K562 (cell line): ENCODE measurements around the gene CARD11. TPM values are rescaled to one million over a fixed set of nuclear protein-coding genes. Genes with fewer than 3 reads are reported as not detected.

Experiments used
- ARNT ChIP-seq, 2 experiments: fragments of 450-650 bp; IDR thresholded peaks; 2 replicates each; pipeline ENCODE4 v1.6.1; 2016; ENCODE audit warnings: mild to moderate bottlenecking in 1 of 2
- CTCF ChIP-seq, 3 experiments: IDR thresholded peaks in 2 of 3; conservative IDR thresholded peaks in 1 of 3; 2 replicates each; pipeline ENCODE4 v1.5.1; 2011 to 2012; ENCODE audit warnings: low read length in 3 of 3, mild to moderate bottlenecking in 3 of 3, control low read depth in 2 of 3, improper control_type of control experiment in 1 of 3, inconsistent platforms in 1 of 3, low read depth in 1 of 3, mixed read lengths in 1 of 3, moderate library complexity in 1 of 3; ENCODE audit not compliant: insufficient read depth in 2 of 3
- KDM4B ChIP-seq, 2 experiments: fragments of 450-650 bp in 1 of 2; sonication (generic) in 1 of 2; IDR thresholded peaks; 2 replicates each; pipeline ENCODE4 v1.6.1; 2016 to 2017; ENCODE audit warnings: borderline replicate concordance in 2 of 2, antibody characterized with exemption in 1 of 2, low read depth in 1 of 2, mild to moderate bottlenecking in 1 of 2
- MAZ ChIP-seq, 2 experiments: fragments of 450-650 bp in 1 of 2; sonication (generic) in 1 of 2; formaldehyde crosslinking; IDR thresholded peaks in 1 of 2; conservative IDR thresholded peaks in 1 of 2; 2 replicates each; pipeline versions ENCODE4 v1.4.0 to v1.5.0; 2020; ENCODE audit warnings: mild to moderate bottlenecking in 1 of 2, missing genetic modification reagents in 1 of 2
- MYNN ChIP-seq, 2 experiments: sonication (generic); formaldehyde crosslinking in 1 of 2; IDR thresholded peaks; 2 replicates each; pipeline versions ENCODE4 v1.5.0 to v1.6.1; 2016 to 2020; ENCODE audit warnings: antibody characterized with exemption in 1 of 2, missing genetic modification reagents in 1 of 2
- REST ChIP-seq, 2 experiments: fragments of 450-650 bp; formaldehyde crosslinking in 1 of 2; IDR thresholded peaks; 2 replicates each; pipeline versions ENCODE4 v1.4.0 to v1.6.1; 2014 to 2020; ENCODE audit warnings: mild to moderate bottlenecking in 2 of 2, borderline replicate concordance in 1 of 2, low read depth in 1 of 2
- TAF7 ChIP-seq: fragments of 450-650 bp; IDR thresholded peaks from 2 replicates; pipeline ENCODE4 v1.6.1; 2016; ENCODE audit warnings: missing genetic modification characterization, missing compliant biosample characterization
- ZNF282 ChIP-seq: sonication (generic); formaldehyde crosslinking; IDR thresholded peaks from 2 replicates; pipeline ENCODE4 v1.8.1; 2023; ENCODE audit warnings: missing genetic modification reagents
- ZNF778 ChIP-seq: fragments of 450-650 bp; formaldehyde crosslinking; IDR thresholded peaks from 2 replicates; pipeline ENCODE4 v1.4.0; 2020; ENCODE audit warnings: mild to moderate bottlenecking, moderate library complexity
- polyA plus RNA-seq, 8 experiments: library from polyadenylated mRNA; depleted of rRNA in 4 of 8; stranded (reverse) in 5 of 8; unstranded in 3 of 8; fragments of >200 nt; fragmentation: Nextera tagmentation in 2 of 8; fragmentation: Illumina TruSeq in 1 of 8; extraction: Ambion mirVana in 2 of 8; extraction: Trizol in 1 of 8; gene quantifications; 2 replicates each; pipeline versions ENCODE4 v1.2.1 to v1.2.3, GENCODE V29; 2011 to 2014; ENCODE audit warnings: inconsistent platforms in 1 of 8, missing spikeins in 1 of 8
- total RNA-seq, 7 experiments: library from RNA; depleted of rRNA in 6 of 7; stranded (reverse); fragments of >200 nt in 6 of 7; fragmentation: Illumina TruSeq in 2 of 7; extraction: Trizol in 2 of 7; gene quantifications; 2 replicates each; pipeline versions ENCODE4 v1.2.1 to v1.2.3, GENCODE V29; 2011 to 2021; ENCODE audit warnings: low replicate concordance in 1 of 7
- TF ChIP-seq, protein P1 (sequence below): sonication (generic); formaldehyde crosslinking; IDR thresholded peaks from 2 replicates; pipeline ENCODE4 v1.8.0; 2023; ENCODE audit warnings: mild to moderate bottlenecking, missing genetic modification reagents

CARD11 gene
- total and polyA plus RNA-seq, 9 of the 15 experiments (the other 6 are each of a cell fraction or from before 2014, with no cell fraction given), result 0.07 to 12.8 (median 5.7) TPM

- TF ChIP-seq REST (IDR thresholded peaks at IDR 0.05; ENCODE audit: borderline replicate concordance) (no peak), REST (CRISPR knock-in tag; IDR thresholded peaks at IDR 0.05; ENCODE audit: low read depth) (peak; percentile 44; the same call in 1 of the 2 replicates), MYNN (IDR thresholded peaks at IDR 0.05) (no peak), MYNN (CRISPR knock-in tag; IDR thresholded peaks at IDR 0.05) (no peak), ZNF282 (no peak), KDM4B (IDR thresholded peaks at IDR 0.05; ENCODE audit: borderline replicate concordance in 2 of 2, low read depth in 1 of 2) (no peak), MAZ (CRISPR knock-in tag; conservative IDR thresholded peaks at IDR 0.05 in 1 of 2, IDR thresholded peaks at IDR 0.05 in 1 of 2) (peak in 1 of 2 experiments; percentile 34; a peak in 2 of 4 replicates), TAF7 (tag) (peak; percentile 24; the same call in 1 of the 2 replicates), CTCF (IDR thresholded peaks at IDR 0.05 in 2 of 3, conservative IDR thresholded peaks at IDR 0.05 in 1 of 3; ENCODE audit: insufficient read depth in 2 of 3, low read depth in 1 of 3, low read length in 3 of 3) (no peak), ZNF778 (CRISPR knock-in tag) (no peak), ARNT (IDR thresholded peaks at IDR 0.05) (no peak)
- TF ChIP-seq, protein P1, sequence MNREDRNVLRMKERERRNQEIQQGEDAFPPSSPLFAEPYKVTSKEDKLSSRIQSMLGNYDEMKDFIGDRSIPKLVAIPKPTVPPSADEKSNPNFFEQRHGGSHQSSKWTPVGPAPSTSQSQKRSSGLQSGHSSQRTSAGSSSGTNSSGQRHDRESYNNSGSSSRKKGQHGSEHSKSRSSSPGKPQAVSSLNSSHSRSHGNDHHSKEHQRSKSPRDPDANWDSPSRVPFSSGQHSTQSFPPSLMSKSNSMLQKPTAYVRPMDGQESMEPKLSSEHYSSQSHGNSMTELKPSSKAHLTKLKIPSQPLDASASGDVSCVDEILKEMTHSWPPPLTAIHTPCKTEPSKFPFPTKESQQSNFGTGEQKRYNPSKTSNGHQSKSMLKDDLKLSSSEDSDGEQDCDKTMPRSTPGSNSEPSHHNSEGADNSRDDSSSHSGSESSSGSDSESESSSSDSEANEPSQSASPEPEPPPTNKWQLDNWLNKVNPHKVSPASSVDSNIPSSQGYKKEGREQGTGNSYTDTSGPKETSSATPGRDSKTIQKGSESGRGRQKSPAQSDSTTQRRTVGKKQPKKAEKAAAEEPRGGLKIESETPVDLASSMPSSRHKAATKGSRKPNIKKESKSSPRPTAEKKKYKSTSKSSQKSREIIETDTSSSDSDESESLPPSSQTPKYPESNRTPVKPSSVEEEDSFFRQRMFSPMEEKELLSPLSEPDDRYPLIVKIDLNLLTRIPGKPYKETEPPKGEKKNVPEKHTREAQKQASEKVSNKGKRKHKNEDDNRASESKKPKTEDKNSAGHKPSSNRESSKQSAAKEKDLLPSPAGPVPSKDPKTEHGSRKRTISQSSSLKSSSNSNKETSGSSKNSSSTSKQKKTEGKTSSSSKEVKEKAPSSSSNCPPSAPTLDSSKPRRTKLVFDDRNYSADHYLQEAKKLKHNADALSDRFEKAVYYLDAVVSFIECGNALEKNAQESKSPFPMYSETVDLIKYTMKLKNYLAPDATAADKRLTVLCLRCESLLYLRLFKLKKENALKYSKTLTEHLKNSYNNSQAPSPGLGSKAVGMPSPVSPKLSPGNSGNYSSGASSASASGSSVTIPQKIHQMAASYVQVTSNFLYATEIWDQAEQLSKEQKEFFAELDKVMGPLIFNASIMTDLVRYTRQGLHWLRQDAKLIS (CRISPR knock-in tag), result no peak
Observed at GRCh38 chr7:2956526-2957368, 86.9 kb downstream of the CARD11 start (continued).
